Fibroblast of skin of abdomen (primary cell): ENCODE data around the gene POLDIP3. TPM values are rescaled to one million over a fixed set of nuclear protein-coding genes. Genes with fewer than 3 reads are reported as not detected.

Experiments used
- DNase-seq: peaks from one replicate; pipeline ENCODE4 v3.0.0-alpha.2; 2013
- polyA plus RNA-seq, 2 experiments: library from polyadenylated mRNA; unstranded; fragments of 120-200 nt; gene quantifications; one replicate each; pipeline ENCODE4 v1.2.1, GENCODE V29; 2013; ENCODE audit not compliant: insufficient read length in 2 of 2

The POLDIP3 gene
- 58.6 TPM for polyA plus RNA-seq (2013, experiment 1 of 2; ENCODE audit: insufficient read length)
- 60.1 TPM for polyA plus RNA-seq (2013, experiment 2 of 2; ENCODE audit: insufficient read length)

- DNase-seq = peak; percentile 99
These were observed at the start of gene POLDIP3 for GRCh38 chr22:42614312-42615091. Gene POLDIP3, minus strand, starts transcription at chr22:42614883. Its CDS starts 26 bp downstream, at chr22:42614857.

- peak; percentile 67 for DNase-seq
These were observed 47.5 kb upstream of the POLDIP3 start for GRCh38 chr22:42661985-42662831.

- no peak for DNase-seq
These were observed 41.9 kb upstream of the POLDIP3 start for GRCh38 chr22:42656578-42656977.

DNA sequence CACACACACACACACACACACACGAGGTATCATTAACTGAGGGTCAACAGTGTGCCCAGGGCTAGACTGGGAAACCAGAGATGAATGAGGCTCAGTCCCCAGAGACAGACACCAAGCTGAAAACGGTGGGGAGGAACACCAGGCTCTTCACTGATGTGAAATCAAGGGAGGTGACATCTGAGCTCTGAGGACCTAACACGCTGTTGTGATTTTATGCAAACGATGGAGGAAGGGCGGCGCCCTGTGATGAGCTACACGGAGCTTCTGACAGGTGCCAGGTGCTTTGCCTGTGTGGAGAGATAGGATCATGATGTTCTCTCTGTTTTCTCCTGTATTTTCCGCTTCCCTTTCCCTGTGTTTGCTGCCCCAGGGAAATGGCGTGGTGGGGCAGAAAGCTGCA, 41.0 kb upstream of the POLDIP3 start:
- DNase-seq = no peak

DNA sequence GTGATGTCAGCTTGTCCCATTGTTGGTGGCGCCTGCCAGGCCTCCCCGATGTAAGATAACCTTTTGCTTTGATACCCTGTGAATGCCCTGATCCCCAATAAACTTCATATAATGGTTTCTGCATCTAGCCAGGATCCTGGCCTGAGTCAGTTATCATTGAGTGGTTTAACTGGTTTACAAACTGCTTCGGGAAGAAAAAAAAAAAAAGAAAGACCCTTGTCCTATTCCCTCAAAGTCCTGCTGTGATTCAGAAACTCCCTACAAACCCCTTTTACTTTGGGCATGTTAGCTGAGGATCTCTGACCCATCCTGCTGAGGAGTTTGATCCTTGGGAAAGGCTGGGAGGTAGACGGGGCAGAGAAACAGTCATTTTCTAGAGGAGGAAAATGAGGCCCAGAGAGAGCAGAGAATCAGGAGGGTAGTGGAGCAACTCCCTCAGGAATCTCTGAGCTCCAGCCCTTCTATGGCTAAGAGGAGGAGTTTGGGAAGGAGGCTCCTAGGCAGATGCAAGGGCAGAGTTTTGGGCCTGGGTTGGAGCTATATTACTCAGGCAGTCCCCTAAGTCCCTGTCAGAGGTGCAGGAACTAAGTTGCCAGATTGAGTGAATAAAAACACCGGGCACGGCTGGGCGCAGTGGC, 39.9 kb upstream of the POLDIP3 start:
- DNase-seq = no peak

- no peak for DNase-seq
These were observed 39.3 kb upstream of the POLDIP3 start for GRCh38 chr22:42653999-42654398.

- DNase-seq = no peak
These were observed 36.5 kb upstream of the POLDIP3 start for GRCh38 chr22:42651134-42651533.

- DNase-seq = peak; percentile 86
These were observed 34.8 kb upstream of the POLDIP3 start, which contains the start of gene CYB5R3 for GRCh38 chr22:42649246-42650099. Gene CYB5R3, minus strand, starts transcription at chr22:42649392. Its CDS starts 77 bp downstream, at chr22:42649315.

GRCh38 chr22:42648368-42649245, 33.9 kb upstream of the POLDIP3 start:
- no peak for DNase-seq

DNA sequence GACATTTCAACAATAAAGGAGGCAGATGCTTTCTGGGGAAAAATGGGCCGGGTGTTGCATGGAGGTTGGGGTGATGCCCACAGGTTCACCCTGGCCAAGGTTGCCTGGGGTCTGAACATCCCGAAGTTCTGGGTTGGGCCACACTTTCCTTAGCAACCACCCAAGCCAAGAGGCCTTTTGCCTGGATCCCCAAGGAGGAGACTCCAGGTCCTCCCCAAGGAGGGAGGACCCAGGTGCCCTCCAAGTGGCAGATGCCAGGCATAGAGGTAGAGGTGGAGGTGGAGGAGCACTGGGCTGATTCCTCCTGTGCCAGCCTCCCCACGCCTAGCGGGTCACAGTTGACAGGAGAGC, 33.3 kb upstream of the POLDIP3 start:
- no peak for DNase-seq

DNA sequence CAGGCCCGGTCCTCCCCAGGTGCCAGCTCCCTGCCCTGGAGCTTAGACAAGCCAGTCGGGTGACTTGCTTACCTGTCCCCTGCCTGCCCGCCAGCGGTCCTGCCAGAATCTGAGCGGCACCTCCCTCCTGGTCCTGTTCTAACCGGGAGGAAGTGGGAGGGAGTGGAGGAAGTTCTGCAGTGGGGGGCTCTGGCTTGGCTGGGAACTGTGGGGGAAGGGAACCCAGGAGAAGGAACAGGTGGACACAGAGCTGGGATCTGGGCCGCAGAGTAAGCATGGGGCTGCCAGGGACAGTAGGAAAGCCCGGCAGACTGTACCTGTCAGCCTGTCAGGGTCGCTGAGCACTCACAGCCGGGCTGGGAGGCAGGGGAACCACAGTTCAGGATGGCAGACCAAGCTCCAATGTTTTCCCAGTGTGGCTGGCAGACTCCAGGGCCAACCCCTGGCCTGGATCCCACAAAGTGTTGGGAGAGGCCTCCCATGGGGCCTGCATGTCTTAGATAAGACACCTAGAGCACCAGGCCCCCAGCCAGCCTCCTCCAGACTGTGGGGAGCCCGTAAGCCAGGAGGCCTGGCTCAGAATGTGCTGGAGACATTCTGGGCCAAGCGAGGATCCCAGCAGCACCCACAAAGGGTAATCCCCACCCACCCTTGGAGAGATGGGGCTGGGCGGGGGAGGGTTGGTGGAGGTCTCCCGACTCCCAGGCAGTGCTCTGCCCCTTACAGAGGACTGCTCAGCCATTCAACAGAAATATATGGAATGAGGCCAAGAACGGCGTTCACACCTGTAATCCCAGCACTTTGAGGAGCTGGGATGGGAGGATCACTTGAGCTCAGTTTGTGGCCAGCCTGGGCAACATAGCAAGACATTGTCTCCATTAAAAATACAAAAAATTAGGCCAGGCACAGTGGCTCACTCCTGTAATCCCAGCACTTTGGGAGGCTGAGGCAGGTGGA, 32.2 kb upstream of the POLDIP3 start:
- DNase-seq = no peak

- no peak for DNase-seq
These were observed 31.4 kb upstream of the POLDIP3 start for GRCh38 chr22:42645938-42646568.

- no peak for DNase-seq
These were observed 30.8 kb upstream of the POLDIP3 start for GRCh38 chr22:42645341-42645937.

GRCh38 chr22:42644422-42645340, 30.0 kb upstream of the POLDIP3 start:
- DNase-seq = no peak

GRCh38 chr22:42643634-42644421, 29.1 kb upstream of the POLDIP3 start:
- DNase-seq = no peak

GRCh38 chr22:42642806-42643633, 28.3 kb upstream of the POLDIP3 start:
- no peak for DNase-seq
